ENCODE measurements around the gene EMC9.

EMC9 gene

DNA sequence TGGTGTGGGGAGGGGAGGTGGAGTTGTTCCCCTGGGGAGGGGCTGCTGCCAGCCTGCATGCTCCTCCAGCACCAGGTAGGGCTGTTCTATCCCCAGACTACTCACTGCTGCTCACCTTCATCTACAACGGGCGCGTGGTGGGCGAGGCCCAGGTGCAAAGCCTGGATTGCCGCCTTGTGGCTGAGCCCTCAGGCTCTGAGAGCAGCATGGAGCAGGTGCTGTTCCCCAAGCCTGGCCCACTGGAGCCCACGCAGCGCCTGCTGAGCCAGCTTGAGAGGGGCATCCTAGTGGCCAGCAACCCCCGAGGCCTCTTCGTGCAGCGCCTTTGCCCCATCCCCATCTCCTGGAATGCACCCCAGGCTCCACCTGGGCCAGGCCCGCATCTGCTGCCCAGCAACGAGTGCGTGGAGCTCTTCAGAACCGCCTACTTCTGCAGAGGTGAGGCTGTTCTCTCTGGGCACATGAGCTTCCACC, 23.2 kb upstream of the EMC9 start:
- peaks cover 2% of the 10 kb centered on the region for H3K27me3 Mint-ChIP-seq
- peaks cover 89% of the 10 kb centered on the region for H3K4me1 Mint-ChIP-seq (ENCODE audit: low read depth)
- intact Hi-C loops (cut with micrococcal nuclease): loop anchor here (5.0 kb wide), 2 partner anchors 33 to 107 kb away; partner anchors contain the start of gene TM9SF1
- no peaks in the 10 kb centered on the region for H3K9me3 Mint-ChIP-seq
- peaks cover 96% of the 10 kb centered on the region for H3K36me3 Mint-ChIP-seq (ENCODE audit: low read depth)
- peak overlapping the region; percentile 82 for H3K27ac Mint-ChIP-seq
- H3K4me3 Mint-ChIP-seq: no peak overlapping the region

DNA sequence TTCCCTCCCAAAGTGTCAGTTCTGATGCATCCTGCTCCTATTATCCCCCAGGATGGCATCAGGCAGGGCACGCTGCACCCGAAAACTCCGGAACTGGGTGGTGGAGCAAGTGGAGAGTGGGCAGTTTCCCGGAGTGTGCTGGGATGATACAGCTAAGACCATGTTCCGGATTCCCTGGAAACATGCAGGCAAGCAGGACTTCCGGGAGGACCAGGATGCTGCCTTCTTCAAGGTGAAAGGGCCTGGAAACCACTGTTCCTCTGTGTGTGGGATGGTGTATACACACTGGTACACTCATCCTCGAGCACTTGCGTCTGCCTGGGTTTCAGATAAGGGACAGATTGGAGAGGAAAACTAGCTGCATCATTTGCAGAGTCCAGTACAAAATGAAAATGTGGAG, 20.7 kb upstream of the EMC9 start:
- intact Hi-C loops (cut with micrococcal nuclease): loop anchor here (5.0 kb wide), 2 partner anchors 35 to 105 kb away; partner anchors contain the start of gene TM9SF1
- Mint-ChIP-seq H3K4me3 (peak overlapping the region; percentile 95), H3K9me3 (no peaks in the 10 kb centered on the region), H3K27ac (peak overlapping the region; percentile 93), H3K4me1 (ENCODE audit: low read depth) (peaks cover 75% of the 10 kb centered on the region), H3K27me3 (no peaks in the 10 kb centered on the region), H3K36me3 (ENCODE audit: low read depth) (peaks cover 98% of the 10 kb centered on the region)

DNA sequence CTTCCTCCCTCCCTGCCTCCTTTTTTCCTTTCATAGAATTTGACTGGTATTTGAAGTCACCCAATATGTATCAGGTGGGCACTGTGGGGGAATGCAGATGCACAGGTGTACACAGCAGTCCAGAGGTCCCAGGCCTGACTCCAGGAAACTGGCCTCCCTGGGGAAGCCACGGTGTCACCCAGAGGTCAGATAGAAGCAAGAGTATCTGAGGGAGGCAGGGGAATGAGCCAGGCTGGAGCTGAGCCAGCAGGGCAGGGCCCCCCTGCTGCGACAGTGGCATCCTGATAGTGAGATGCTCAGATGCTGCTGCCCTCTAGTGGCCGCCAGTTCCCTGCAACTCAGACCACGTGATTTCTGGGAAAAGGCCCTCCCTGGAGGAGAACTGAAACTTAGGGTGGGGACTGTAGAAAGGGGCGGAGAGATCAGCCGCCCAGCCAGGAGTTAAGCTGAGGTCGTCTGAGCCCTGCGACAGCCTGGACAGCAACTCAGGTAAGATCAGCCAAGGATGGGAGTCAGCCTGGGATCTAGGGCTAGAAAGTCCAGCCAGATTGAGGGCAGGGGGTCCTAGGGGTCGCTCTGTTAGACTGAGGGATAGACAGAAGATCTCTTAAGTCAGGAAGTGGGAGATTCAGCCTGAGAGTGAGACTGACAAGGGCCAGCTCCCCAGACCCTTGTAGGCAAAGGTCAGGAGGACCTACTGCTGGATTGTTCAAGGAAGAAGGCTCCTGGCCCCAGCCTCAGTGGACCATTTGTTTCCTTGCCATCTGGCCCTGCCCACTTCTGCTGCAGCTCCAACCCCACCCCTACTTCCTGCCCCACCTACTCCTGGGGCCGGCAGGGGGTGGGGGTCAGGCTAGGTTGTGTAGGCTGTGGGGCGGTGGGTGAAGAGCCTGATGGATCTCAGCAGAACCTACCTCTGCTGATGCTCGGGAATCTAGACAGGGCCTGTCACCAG, 19.7 kb upstream of the EMC9 start, which contains the start of gene IRF9:
TSS of gene IRF9 (plus strand) at position 416 of the 955 bp plus-strand sequence. CDS start 880 bp downstream, outside the sequence.
- Mint-ChIP-seq H3K27me3 (no peaks in the 10 kb centered on the region), H3K9me3 (no peaks in the 10 kb centered on the region), H3K36me3 (ENCODE audit: low read depth) (peaks cover 98% of the 10 kb centered on the region), H3K27ac (peak within 1 kb of the TSS; percentile 93), H3K4me1 (ENCODE audit: low read depth) (peaks cover 66% of the 10 kb centered on the region), H3K4me3 (peak within 1 kb of the TSS; percentile 95)
- intact Hi-C loops (cut with micrococcal nuclease): loop anchor here (1.0 to 5.0 kb wide), 5 partner anchors 14 to 104 kb away; partner anchors contain the start of genes DCAF11, NRL, PCK2 and RNF31

DNA sequence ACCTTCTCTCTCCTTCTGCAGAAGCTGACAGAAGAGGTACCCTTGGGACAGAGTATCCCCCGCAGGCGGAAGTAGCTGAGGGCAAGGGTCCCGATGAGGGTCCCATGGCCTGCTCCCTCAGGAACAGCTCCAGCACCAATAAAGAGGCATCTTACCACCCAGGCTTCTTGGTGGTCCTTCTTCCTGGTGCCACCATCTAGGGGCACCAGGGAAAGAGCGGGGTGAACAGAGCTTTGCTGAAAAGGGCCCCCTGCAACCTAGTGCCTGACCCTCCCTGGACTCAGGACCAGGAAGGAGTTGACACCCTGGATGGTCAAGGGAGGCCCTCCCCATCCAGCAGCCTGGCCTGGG, 19.1 kb upstream of the EMC9 start:
- Mint-ChIP-seq H3K36me3 (ENCODE audit: low read depth) (peaks cover 98% of the 10 kb centered on the region), H3K9me3 (no peaks in the 10 kb centered on the region), H3K4me3 (peak overlapping the region; percentile 95), H3K27ac (peak overlapping the region; percentile 93), H3K27me3 (no peaks in the 10 kb centered on the region), H3K4me1 (ENCODE audit: low read depth) (peaks cover 59% of the 10 kb centered on the region)
- intact Hi-C loops (cut with micrococcal nuclease): loop anchor here (5.0 kb wide), 2 partner anchors 37 to 103 kb away; partner anchors contain the start of gene TM9SF1

DNA sequence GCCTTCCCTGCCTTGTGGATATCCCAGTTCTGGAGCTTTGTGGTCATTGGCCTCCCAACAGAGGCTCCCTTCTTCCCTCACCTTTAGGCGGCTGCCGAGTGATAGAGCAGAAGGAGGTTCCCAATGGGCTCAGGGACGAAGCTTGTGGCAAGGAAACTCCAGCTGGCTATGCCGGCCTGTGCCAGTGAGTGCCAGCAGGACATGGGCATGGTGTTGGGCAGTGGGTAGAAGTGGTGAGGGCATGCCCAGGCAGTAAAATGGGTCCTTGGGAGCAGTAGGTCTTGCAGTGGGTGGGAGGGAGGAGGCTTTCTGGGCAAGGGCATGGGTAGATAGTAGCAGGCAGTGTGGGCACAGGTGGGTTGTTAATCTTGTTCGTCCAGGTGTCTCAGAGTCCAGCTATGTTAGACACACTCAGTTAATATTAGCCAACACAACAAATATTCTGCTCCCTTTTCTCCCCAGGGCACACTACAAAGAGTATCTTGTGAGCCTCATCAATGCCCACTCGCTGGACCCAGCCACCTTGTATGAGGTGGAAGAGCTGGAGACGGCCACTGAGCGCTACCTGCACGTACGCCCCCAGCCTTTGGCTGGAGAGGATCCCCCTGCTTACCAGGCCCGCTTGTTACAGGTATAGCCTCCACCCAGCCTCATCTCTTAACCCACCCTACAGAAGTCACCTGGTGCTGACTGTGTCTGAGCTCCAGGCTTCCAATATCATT, 18.5 kb upstream of the EMC9 start:
- Mint-ChIP-seq H3K4me1 (ENCODE audit: low read depth) (peaks cover 54% of the 10 kb centered on the region), H3K9me3 (no peaks in the 10 kb centered on the region), H3K27ac (peak overlapping the region; percentile 93), H3K36me3 (ENCODE audit: low read depth) (peaks cover 98% of the 10 kb centered on the region), H3K4me3 (no peak overlapping the region), H3K27me3 (no peaks in the 10 kb centered on the region)
- intact Hi-C loops (cut with micrococcal nuclease): loop anchor here (5.0 kb wide), 2 partner anchors 37 to 103 kb away; partner anchors contain the start of gene TM9SF1

DNA sequence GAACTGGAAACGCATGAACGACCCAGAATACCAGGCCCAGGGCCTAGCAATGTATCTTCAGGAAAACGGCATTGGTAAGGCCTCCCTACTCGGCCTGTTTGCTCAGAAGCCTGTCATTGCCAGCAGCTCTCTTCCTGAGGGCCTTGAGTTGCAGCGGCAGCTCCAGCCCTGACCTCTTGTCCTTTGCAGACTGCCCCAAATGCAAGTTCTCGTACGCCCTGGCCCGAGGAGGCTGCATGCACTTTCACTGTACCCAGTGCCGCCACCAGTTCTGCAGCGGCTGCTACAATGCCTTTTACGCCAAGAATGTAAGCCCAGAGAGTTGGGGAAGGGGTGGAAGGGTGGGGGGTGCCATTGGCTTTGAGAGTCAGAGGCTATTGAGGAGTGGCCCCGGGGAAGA, 15.9 kb upstream of the EMC9 start:
- Mint-ChIP-seq H3K36me3 (ENCODE audit: low read depth) (peaks cover 94% of the 10 kb centered on the region), H3K4me3 (no peak overlapping the region), H3K4me1 (ENCODE audit: low read depth) (peaks cover 28% of the 10 kb centered on the region), H3K27me3 (no peaks in the 10 kb centered on the region), H3K27ac (peak overlapping the region; percentile 4), H3K9me3 (no peaks in the 10 kb centered on the region)
- intact Hi-C loops (cut with micrococcal nuclease): no loop called here

DNA sequence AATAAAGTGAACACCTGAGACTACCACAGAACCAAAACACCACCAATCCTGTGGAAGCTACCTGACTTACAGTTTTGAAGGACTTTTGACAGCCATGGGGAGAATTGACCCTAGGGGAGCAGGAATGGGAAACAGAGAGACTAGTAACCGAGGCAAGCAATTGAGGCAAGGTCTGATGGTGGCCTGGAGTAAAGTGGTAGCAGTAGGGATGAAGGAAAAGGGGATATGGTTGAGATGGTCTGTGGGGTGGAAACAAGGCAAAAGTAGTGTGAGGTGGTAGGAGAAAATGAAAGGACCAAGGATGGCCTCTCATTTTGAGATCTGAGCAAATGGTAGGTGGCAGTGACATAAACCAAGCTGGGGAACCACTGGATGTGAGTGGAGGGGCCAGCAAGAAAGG, 15.4 kb upstream of the EMC9 start:
- Mint-ChIP-seq H3K4me3 (no peak overlapping the region), H3K27me3 (no peaks in the 10 kb centered on the region), H3K27ac (peak overlapping the region; percentile 4), H3K4me1 (ENCODE audit: low read depth) (peaks cover 23% of the 10 kb centered on the region), H3K9me3 (no peaks in the 10 kb centered on the region), H3K36me3 (ENCODE audit: low read depth) (peaks cover 94% of the 10 kb centered on the region)
- intact Hi-C loops (cut with micrococcal nuclease): no loop called here

DNA sequence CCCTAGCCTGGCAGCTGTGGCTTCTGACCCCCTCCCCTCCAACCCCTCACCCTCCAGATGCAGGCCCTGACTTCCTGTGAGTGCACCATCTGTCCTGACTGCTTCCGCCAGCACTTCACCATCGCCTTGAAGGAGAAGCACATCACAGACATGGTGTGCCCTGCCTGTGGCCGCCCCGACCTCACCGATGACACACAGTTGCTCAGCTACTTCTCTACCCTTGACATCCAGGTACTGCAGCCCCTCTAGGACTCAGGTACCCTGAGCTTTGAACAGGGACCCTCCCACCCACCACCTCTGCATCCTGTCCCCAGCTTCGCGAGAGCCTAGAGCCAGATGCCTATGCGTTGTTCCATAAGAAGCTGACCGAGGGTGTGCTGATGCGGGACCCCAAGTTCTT, 13.7 kb upstream of the EMC9 start:
- H3K4me1 Mint-ChIP-seq (ENCODE audit: low read depth): peaks cover 12% of the 10 kb centered on the region
- H3K9me3 Mint-ChIP-seq: no peaks in the 10 kb centered on the region
- H3K27ac Mint-ChIP-seq: no peak overlapping the region
- peaks cover 94% of the 10 kb centered on the region for H3K36me3 Mint-ChIP-seq (ENCODE audit: low read depth)
- intact Hi-C loops (cut with micrococcal nuclease): no loop called here
- H3K4me3 Mint-ChIP-seq: no peak overlapping the region
- H3K27me3 Mint-ChIP-seq: no peaks in the 10 kb centered on the region

DNA sequence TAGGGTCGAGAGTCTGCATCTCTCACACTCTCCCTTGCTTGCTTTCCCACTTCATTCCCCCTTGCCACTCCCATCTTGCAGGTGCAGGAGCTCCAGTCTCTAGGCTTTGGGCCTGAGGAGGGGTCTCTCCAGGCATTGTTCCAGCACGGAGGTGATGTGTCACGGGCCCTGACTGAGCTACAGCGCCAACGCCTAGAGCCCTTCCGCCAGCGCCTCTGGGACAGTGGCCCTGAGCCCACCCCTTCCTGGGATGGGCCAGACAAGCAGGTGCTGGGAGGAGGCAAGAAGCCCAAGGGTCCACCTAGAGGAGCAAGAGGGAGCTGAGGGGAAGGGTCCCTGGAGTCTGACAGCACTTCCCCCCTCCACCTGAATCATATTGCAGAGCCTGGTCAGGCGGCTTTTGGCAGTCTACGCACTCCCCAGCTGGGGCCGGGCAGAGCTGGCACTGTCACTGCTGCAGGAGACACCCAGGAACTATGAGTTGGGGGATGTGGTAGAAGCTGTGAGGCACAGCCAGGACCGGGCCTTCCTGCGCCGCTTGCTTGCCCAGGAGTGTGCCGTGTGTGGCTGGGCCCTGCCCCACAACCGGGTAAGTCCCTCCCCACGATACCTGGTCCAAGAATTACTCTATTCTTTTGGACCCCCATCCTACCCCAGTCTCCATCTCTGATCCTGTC, 10.2 kb upstream of the EMC9 start:
- H3K36me3 Mint-ChIP-seq (ENCODE audit: low read depth): peaks cover 95% of the 10 kb centered on the region

DNA sequence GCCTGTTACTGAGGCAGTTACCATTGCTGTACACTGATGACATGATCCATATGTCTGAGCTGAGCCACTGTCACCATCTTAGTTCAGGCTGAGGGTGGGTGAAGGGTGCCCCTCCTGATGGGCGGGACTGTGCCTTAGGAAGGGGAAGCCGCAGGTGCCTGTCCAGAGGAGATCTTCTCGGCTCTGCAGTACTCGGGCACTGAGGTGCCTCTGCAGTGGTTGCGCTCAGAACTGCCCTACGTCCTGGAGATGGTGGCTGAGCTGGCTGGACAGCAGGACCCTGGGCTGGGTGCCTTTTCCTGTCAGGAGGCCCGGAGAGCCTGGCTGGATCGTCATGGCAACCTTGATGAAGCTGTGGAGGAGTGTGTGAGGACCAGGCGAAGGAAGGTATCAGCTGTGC, 9.6 kb upstream of the EMC9 start:
- peaks cover 95% of the 10 kb centered on the region for H3K36me3 Mint-ChIP-seq (ENCODE audit: low read depth)
- H3K9me3 Mint-ChIP-seq: no peaks in the 10 kb centered on the region
- intact Hi-C loops (cut with micrococcal nuclease): no loop called here
- H3K27me3 Mint-ChIP-seq: no peaks in the 10 kb centered on the region
- H3K27ac Mint-ChIP-seq: no peak overlapping the region
- H3K4me1 Mint-ChIP-seq (ENCODE audit: low read depth): peaks cover 33% of the 10 kb centered on the region
- H3K4me3 Mint-ChIP-seq: no peak overlapping the region

More for the DNA sequence above, 10.2 kb upstream of the EMC9 start:
- Mint-ChIP-seq H3K27ac (no peak overlapping the region), H3K4me1 (ENCODE audit: low read depth) (peaks cover 29% of the 10 kb centered on the region), H3K27me3 (no peaks in the 10 kb centered on the region), H3K4me3 (no peak overlapping the region), H3K9me3 (no peaks in the 10 kb centered on the region)
- intact Hi-C loops (cut with micrococcal nuclease): no loop called here

DNA sequence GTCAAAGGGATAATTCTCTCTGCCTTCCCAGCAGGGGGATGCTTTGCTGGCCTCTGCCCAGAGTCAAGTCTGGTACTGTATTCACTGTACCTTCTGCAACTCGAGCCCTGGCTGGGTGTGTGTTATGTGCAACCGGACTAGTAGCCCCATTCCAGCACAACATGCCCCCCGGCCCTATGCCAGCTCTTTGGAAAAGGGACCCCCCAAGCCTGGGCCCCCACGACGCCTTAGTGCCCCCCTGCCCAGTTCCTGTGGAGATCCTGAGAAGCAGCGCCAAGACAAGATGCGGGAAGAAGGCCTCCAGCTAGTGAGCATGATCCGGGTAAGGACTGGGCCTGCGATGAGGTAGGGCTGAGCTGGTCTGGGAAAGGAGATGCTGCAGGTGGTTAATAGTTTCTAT, 9.2 kb upstream of the EMC9 start:
- Mint-ChIP-seq H3K27ac (no peak overlapping the region), H3K36me3 (ENCODE audit: low read depth) (peaks cover 93% of the 10 kb centered on the region), H3K4me3 (no peak overlapping the region), H3K27me3 (no peaks in the 10 kb centered on the region), H3K4me1 (ENCODE audit: low read depth) (peaks cover 37% of the 10 kb centered on the region), H3K9me3 (no peaks in the 10 kb centered on the region)
- intact Hi-C loops (cut with micrococcal nuclease): no loop called here

DNA sequence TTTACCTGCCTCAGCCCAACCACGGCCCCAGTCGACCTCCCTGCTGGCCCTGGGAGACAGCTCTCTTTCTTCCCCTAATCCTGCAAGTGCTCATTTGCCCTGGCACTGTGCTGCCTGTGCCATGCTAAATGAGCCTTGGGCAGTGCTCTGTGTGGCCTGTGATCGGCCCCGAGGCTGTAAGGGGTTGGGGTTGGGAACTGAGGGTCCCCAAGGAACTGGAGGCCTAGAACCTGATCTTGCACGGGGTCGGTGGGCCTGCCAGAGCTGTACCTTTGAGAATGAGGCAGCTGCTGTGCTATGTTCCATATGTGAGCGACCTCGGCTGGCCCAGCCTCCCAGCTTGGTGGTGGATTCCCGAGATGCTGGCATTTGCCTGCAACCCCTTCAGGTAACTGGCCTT, 8.7 kb upstream of the EMC9 start:
- H3K36me3 Mint-ChIP-seq (ENCODE audit: low read depth): peaks cover 93% of the 10 kb centered on the region
- no peak overlapping the region for H3K27ac Mint-ChIP-seq
- no peaks in the 10 kb centered on the region for H3K27me3 Mint-ChIP-seq
- no peaks in the 10 kb centered on the region for H3K9me3 Mint-ChIP-seq
- peaks cover 42% of the 10 kb centered on the region for H3K4me1 Mint-ChIP-seq (ENCODE audit: low read depth)
- intact Hi-C loops (cut with micrococcal nuclease): no loop called here
- H3K4me3 Mint-ChIP-seq: no peak overlapping the region

DNA sequence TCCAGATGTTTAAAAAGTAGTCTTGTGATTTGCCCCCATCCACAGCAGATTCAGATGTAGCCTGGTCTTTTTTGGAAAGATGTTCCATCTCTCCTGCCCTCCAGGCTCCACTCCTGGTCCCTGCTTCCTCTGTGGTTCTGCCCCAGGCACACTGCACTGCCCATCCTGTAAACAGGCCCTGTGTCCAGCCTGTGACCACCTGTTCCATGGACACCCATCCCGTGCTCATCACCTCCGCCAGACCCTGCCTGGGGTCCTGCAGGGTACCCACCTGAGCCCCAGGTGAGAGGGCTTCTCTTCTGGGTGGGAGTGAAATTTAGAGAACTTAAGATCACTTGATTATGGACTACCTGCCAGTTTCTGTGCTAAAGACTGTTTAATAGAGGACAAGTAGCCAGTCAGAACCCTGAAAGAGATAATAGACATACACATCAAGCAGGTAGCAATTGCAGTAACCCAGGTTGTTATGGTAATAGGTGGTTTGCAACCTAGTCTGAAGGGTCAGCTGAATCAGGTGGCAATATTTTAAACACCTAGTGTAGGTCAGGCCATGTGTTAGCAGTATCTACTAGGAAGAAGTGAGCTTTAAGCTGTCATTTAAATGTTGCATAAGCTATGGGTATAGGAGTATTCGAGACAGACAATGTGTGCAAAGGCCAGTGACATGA, 8.0 kb upstream of the EMC9 start:
- Mint-ChIP-seq H3K36me3 (ENCODE audit: low read depth) (peaks cover 93% of the 10 kb centered on the region), H3K27me3 (no peaks in the 10 kb centered on the region), H3K9me3 (no peaks in the 10 kb centered on the region), H3K4me3 (no peak overlapping the region), H3K4me1 (ENCODE audit: low read depth) (peaks cover 49% of the 10 kb centered on the region), H3K27ac (no peak overlapping the region)
- intact Hi-C loops (cut with micrococcal nuclease): no loop called here
